B cell (primary cell): Measurements from ENCODE around the gene RUFY3. TPM values are rescaled to one million over a fixed set of nuclear protein-coding genes. Genes with fewer than 3 reads are reported as not detected.

Source experiments
- ATAC-seq: fragments of 200-7000 bp; cut with Tn5 transposase; one replicate; pipeline ENCODE4 v1.10.0; 2021; ENCODE audit warnings: low read depth, mild to moderate bottlenecking, moderate number of reproducible peaks, moderate library complexity
- CTCF ChIA-PET: fragments of 350-600 bp; sonication (Branson Sonifier 250); formaldehyde crosslinking; loops from one replicate; lab custom pipeline; 2021; ENCODE audit warnings: antibody characterized with exemption, inconsistent platforms; lab: Charles Lee
- POLR2A ChIA-PET: fragments of 350-600 bp; sonication (Branson Sonifier 250); formaldehyde crosslinking; loops from one replicate; lab custom pipeline; 2021; ENCODE audit warnings: antibody characterized with exemption; lab: Charles Lee
- DNase-seq: peaks from one replicate; pipeline ENCODE4 v3.0.0; 2013
- H2AFZ ChIP-seq: 2 replicates; pipeline ENCODE4 v1.6.1; 2012; ENCODE audit warnings: mild to moderate bottlenecking, low read depth, low read length; ENCODE audit not compliant: insufficient read depth, poor library complexity, severe bottlenecking
- H3K27ac ChIP-seq, 2 donors: 1 replicate in 1 of 2; 2 replicates in 1 of 2; pipeline ENCODE4 v1.5.1; 2012 to 2013; ENCODE audit warnings: low read length in 2 of 2, mild to moderate bottlenecking in 2 of 2, moderate library complexity in 1 of 2
- H3K27me3 ChIP-seq, 4 experiments: fragments of 200-600 bp in 1 of 4; sonication (generic) in 1 of 4; replicated peaks in 1 of 4; 1 replicate in 2 of 4; 2 replicates in 2 of 4; pipeline versions ENCODE4 v1.6.1 to v1.7.0; 2013 to 2016; ENCODE audit warnings: low read length in 3 of 4, mild to moderate bottlenecking in 2 of 4, mixed read lengths in 1 of 4, moderate library complexity in 1 of 4; ENCODE audit not compliant: insufficient read depth in 4 of 4, control insufficient read depth in 3 of 4; ENCODE audit errors: control extremely low read depth in 1 of 4
- H3K36me3 ChIP-seq, 2 experiments: replicated peaks in 1 of 2; 1 replicate in 1 of 2; 2 replicates in 1 of 2; pipeline versions ENCODE4 v1.6.1 to v1.7.1; 2013; ENCODE audit warnings: low read length in 1 of 2; ENCODE audit not compliant: insufficient read depth in 2 of 2, control insufficient read depth in 1 of 2; ENCODE audit errors: control extremely low read depth in 1 of 2, extremely low read depth in 1 of 2
- H3K4me1 ChIP-seq, 2 donors: fragments of 200-600 bp in 1 of 2; sonication (generic) in 1 of 2; 1 replicate in 1 of 2; 2 replicates in 1 of 2; pipeline versions ENCODE4 v1.5.1 to v1.6.1; 2013 to 2017; ENCODE audit warnings: low read length in 2 of 2; ENCODE audit not compliant: control insufficient read depth in 2 of 2, insufficient read depth in 2 of 2
- H3K4me2 ChIP-seq: replicated peaks from 2 replicates; pipeline ENCODE3; 2012; ENCODE audit warnings: mild to moderate bottlenecking, low read depth, low read length; ENCODE audit not compliant: poor library complexity, severe bottlenecking
- H3K4me3 ChIP-seq, 5 experiments: fragments of 200-600 bp in 1 of 5; sonication (generic) in 1 of 5; 1 replicate in 3 of 5; 2 replicates in 2 of 5; pipeline versions ENCODE4 v1.5.1 to v1.7.0; 2011 to 2016; ENCODE audit warnings: low read length in 4 of 5, mild to moderate bottlenecking in 4 of 5, low read depth in 2 of 5, control low read depth in 1 of 5, moderate library complexity in 1 of 5; ENCODE audit not compliant: insufficient read depth in 1 of 5; ENCODE audit errors: control extremely low read depth in 1 of 5, extremely low read depth in 1 of 5
- H3K79me2 ChIP-seq: fragments of 200-600 bp; sonication (generic); one replicate; pipeline ENCODE4 v1.6.0; 2016; ENCODE audit warnings: low read length; ENCODE audit not compliant: control insufficient read depth, insufficient read depth
- H3K9ac ChIP-seq: fragments of 200-600 bp; sonication (generic); 2 replicates; pipeline ENCODE4 v1.6.1; 2017; ENCODE audit warnings: mild to moderate bottlenecking, low read length, moderate library complexity
- H3K9me3 ChIP-seq, 3 donors: one replicate each; pipeline versions ENCODE4 v1.6.1 to v1.7.1; 2013; ENCODE audit warnings: low read length in 2 of 3; ENCODE audit not compliant: control insufficient read depth in 2 of 3, insufficient read depth in 1 of 3; ENCODE audit errors: control extremely low read depth in 1 of 3
- H4K20me1 ChIP-seq: 2 replicates; pipeline ENCODE4 v1.6.0; 2012; ENCODE audit warnings: mild to moderate bottlenecking, low read length; ENCODE audit not compliant: insufficient read depth, control insufficient read depth, poor library complexity, severe bottlenecking
- H3K27ac Mint-ChIP-seq: one replicate; pipeline ENCODE4 v1.8.0; 2021; ENCODE audit warnings: mixed read lengths
- H3K27me3 Mint-ChIP-seq: one replicate; pipeline ENCODE4 v1.8.0; 2021; ENCODE audit warnings: mixed read lengths
- H3K4me1 Mint-ChIP-seq: one replicate; pipeline ENCODE4 v1.8.0; 2021; ENCODE audit warnings: mixed read lengths
- H3K4me3 Mint-ChIP-seq: one replicate; pipeline ENCODE4 v1.8.0; 2021; ENCODE audit warnings: mixed read lengths
- H3K9me3 Mint-ChIP-seq: one replicate; pipeline ENCODE4 v1.8.0; 2022; ENCODE audit warnings: mixed read lengths; ENCODE audit not compliant: insufficient read depth
- CTCF ChIP-seq: fragments of 200-600 bp; IDR thresholded peaks from one replicate; pipeline ENCODE4 v1.8.0; 2022; ENCODE audit warnings: antibody characterized with exemption, mild to moderate bottlenecking
- EZH2 ChIP-seq: IDR thresholded peaks from 2 replicates; pipeline ENCODE4 v1.6.1; 2012; ENCODE audit warnings: borderline replicate concordance, low read depth, mild to moderate bottlenecking, moderate library complexity, low read length; ENCODE audit not compliant: insufficient read depth, poor library complexity, severe bottlenecking
- WGBS: methylation state at CpG from one replicate; pipeline ENCODE4 v1.1.5; 2013; ENCODE audit warnings: missing lambda C conversion rate; ENCODE audit not compliant: insufficient coverage; 5-methylcytosine and 5-hydroxymethylcytosine counted together
- intact Hi-C: fragments of 100-400 bp; cut with micrococcal nuclease; formaldehyde crosslinking; loops from one replicate; pipeline ENCODE4 v1.10.0; 2022
- polyA plus RNA-seq: library from polyadenylated mRNA; depleted of rRNA; stranded (reverse); fragments of >200 nt; gene quantifications from 2 replicates; pipeline ENCODE4 v1.2.3, GENCODE V29; 2012
- total RNA-seq, 2 donors: library from RNA; stranded (reverse); fragments of 120-200 nt in 1 of 2; gene quantifications; 1 replicate in 1 of 2; 2 replicates in 1 of 2; pipeline versions ENCODE4 v1.2.3 to v1.2.4, GENCODE V29; 2013 to 2022

RUFY3 gene
- total and polyA plus RNA-seq, 2 donors (not counting 1 experiment from before 2014, with no cell fraction given), result 26.1 to 74.1 TPM

- Mint-ChIP-seq H3K27me3 (no peaks in the 10 kb centered on the region), H3K9me3 (no peaks in the 10 kb centered on the region), H3K27ac (no peak overlapping the region), H3K4me3 (no peak overlapping the region), H3K4me1 (no peaks in the 10 kb centered on the region)
- Histone ChIP-seq H3K27ac (no peak overlapping the region), H3K9ac (no peak overlapping the region), H4K20me1 (no peaks in the 10 kb centered on the region), H3K4me2 (no peak overlapping the region), H2AFZ (no peak overlapping the region), H3K36me3 (peaks cover 5 to 25% of the 10 kb centered on the region in 2 experiments), H3K4me1 (no peaks in the 10 kb centered on the region), H3K9me3 (no peaks in the 10 kb centered on the region), H3K27me3 (no peaks in the 10 kb centered on the region), H3K4me3 (no peak overlapping the region), H3K79me2 (no peaks in the 10 kb centered on the region)
- intact Hi-C loops, result no loop called here
- POLR2A ChIA-PET, result no interaction called here
- ATAC-seq (no peak), DNase-seq (no peak)
- CTCF ChIA-PET, result no interaction called here
- TF ChIP-seq CTCF (no peak), EZH2 (no peak)
- WGBS, result no CpG with 5 or more reads among the region's 4 CpGs
Measured at GRCh38 chr4:70783096-70783495, 61.3 kb downstream of the RUFY3 start.

DNA sequence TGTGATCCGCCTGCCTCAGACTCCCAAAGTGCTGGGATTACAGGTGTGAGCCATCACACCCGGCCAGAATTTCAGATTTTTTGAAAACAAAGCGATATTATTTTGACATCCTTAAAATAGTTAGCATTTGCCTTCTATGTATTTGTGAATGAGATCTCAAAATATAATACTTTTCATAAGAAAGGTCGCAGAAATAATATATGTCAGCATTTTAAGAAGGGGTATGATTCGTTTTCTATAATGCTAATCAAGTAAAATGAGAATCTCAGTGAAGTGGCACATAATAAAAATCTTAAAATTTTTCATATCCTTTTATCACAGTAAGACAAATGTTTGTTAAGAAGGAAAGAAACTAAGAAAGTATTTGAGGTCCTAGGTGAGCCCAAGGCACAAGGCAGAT is 65.7 kb downstream of the RUFY3 start:
- ATAC-seq, result no peak

More for the DNA sequence above, 65.7 kb downstream of the RUFY3 start:
- Histone ChIP-seq H3K4me3 (no peak overlapping the region), H3K36me3 (peaks cover 8 to 37% of the 10 kb centered on the region in 2 experiments), H3K27me3 (no peaks in the 10 kb centered on the region), H3K4me1 (no peaks in the 10 kb centered on the region), H3K4me2 (no peak overlapping the region), H3K9me3 (no peaks in the 10 kb centered on the region), H3K27ac (no peak overlapping the region), H4K20me1 (no peaks in the 10 kb centered on the region), H2AFZ (no peak overlapping the region), H3K9ac (no peak overlapping the region), H3K79me2 (no peaks in the 10 kb centered on the region)
- ChIA-PET CTCF (no interaction called here), POLR2A (no interaction called here)
- no peak overlapping the region for H3K4me3 Mint-ChIP-seq
- H3K9me3 Mint-ChIP-seq, result no peaks in the 10 kb centered on the region
- peaks cover 2% of the 10 kb centered on the region for H3K4me1 Mint-ChIP-seq
- no peak for TF ChIP-seq CTCF
- TF ChIP-seq EZH2, result no peak
- intact Hi-C loops, result no loop called here
- H3K27me3 Mint-ChIP-seq, result no peaks in the 10 kb centered on the region
- 100% methylated on average over 1 of the region's 5 CpGs for WGBS
- no peak overlapping the region for H3K27ac Mint-ChIP-seq
- no peak for DNase-seq
